Measurements from ENCODE around the gene LNX1. TPM values are rescaled to one million over a fixed set of nuclear protein-coding genes. Genes with fewer than 3 reads are reported as not detected.

Gene LNX1
- total RNA-seq, 4 donors from 2014 or later: 7.2 to 72.4 (median 19.0) TPM

- DNase-seq (ENCODE audit: low spot score): no peak
- TF ChIP-seq, protein P1, sequence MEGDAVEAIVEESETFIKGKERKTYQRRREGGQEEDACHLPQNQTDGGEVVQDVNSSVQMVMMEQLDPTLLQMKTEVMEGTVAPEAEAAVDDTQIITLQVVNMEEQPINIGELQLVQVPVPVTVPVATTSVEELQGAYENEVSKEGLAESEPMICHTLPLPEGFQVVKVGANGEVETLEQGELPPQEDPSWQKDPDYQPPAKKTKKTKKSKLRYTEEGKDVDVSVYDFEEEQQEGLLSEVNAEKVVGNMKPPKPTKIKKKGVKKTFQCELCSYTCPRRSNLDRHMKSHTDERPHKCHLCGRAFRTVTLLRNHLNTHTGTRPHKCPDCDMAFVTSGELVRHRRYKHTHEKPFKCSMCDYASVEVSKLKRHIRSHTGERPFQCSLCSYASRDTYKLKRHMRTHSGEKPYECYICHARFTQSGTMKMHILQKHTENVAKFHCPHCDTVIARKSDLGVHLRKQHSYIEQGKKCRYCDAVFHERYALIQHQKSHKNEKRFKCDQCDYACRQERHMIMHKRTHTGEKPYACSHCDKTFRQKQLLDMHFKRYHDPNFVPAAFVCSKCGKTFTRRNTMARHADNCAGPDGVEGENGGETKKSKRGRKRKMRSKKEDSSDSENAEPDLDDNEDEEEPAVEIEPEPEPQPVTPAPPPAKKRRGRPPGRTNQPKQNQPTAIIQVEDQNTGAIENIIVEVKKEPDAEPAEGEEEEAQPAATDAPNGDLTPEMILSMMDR (IDR thresholded peaks at IDR 0.05): no peak
Measured at GRCh38 chr4:53552711-53553110, 38.6 kb downstream of the LNX1 start.

GRCh38 chr4:53551958-53552357 lies 39.3 kb downstream of the LNX1 start:
- ATAC-seq (ENCODE audit: low FRiP score) (no peak), DNase-seq (ENCODE audit: low spot score) (no peak)
- TF ChIP-seq, protein P1 (IDR thresholded peaks at IDR 0.05): no peak

More at GRCh38 chr4:53552711-53553110, 38.6 kb downstream of the LNX1 start:
- ATAC-seq (ENCODE audit: low FRiP score): no peak

- DNase-seq (ENCODE audit: low spot score): no peak
- TF ChIP-seq, protein P1 (IDR thresholded peaks at IDR 0.05): no peak
- no peak for ATAC-seq (ENCODE audit: low FRiP score)
Measured at GRCh38 chr4:53551281-53551864, 39.9 kb downstream of the LNX1 start.

DNA sequence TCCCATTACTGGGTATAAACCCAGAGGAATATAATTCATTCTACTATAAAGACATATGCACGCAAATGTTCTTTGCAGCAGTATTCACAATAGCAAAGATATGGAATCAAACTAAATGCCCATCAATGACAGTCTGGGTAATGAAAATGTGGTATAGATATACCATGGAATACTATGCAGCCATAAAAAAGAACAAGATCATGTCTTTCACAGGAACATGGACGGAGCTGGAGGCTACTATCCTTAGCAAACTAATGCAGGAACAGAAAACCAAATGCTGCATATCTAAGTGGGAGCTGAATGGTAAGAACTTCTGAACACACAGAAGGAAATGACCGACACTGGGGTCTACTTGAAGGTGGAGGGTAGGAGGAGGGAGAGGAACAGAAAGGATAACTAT lies 42.6 kb downstream of the LNX1 start:
- TF ChIP-seq, protein P1 (IDR thresholded peaks at IDR 0.05): no peak

GRCh38 chr4:53547983-53548382 lies 43.3 kb downstream of the LNX1 start:
- TF ChIP-seq, protein P1 (IDR thresholded peaks at IDR 0.05): no peak
- DNase-seq (ENCODE audit: low spot score): no peak
- ATAC-seq (ENCODE audit: low FRiP score): no peak

More for the DNA sequence above, 42.6 kb downstream of the LNX1 start:
- ATAC-seq (ENCODE audit: low FRiP score) (no peak), DNase-seq (ENCODE audit: low spot score) (no peak)

DNA sequence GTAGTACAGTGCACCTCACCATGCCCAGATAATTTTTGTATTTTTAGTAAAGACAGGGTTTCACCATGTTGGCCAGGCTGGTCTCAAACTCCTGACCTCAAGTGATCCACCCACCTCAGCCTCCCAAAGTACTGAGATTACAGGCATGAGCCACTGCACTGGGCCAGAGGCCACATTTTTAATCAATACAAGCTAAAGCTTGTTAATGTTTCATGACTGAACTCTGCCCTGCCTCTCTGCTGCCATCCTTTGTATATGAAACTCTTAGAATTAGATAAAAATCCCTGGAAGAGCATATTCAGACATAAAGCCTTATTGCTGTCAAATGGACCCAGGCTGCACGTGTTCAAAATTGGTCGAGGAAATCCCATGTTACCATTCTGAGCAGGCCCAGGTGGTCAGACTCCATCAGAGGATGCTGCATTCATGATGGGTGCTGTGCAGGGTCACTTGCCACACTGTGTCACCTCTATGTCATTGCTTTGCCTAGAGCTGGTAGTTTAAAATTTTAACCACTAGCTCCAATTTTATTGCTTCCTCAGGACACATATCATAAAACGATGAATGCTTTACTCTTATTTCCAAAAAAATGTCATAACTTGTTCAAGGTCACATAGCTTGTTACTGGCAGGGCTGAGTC lies 45.2 kb downstream of the LNX1 start:
- TF ChIP-seq, protein P1 (IDR thresholded peaks at IDR 0.05): no peak
- DNase-seq (ENCODE audit: low spot score): no peak
- ATAC-seq (ENCODE audit: low FRiP score): no peak

- ATAC-seq (ENCODE audit: low FRiP score) (no peak), DNase-seq (ENCODE audit: low spot score) (no peak)
- TF ChIP-seq, protein P1 (IDR thresholded peaks at IDR 0.05): no peak
Measured at GRCh38 chr4:53545273-53545672, 46.0 kb downstream of the LNX1 start.
